Activated CD4-positive, alpha-beta memory T cell treated with anti-CD3 and anti-CD28 coated beads for 36 hours (primary cell): ENCODE measurements around the gene CARHSP1. TPM values are rescaled to one million over a fixed set of nuclear protein-coding genes. Genes with fewer than 3 reads are reported as not detected.
A peak's percentile ranks its signal among the peaks of the same experiment; 100 is the strongest.
"Not testable (repeated sequence)": the region's sequence is repeated elsewhere in the genome, so short reads cannot be mapped to it uniquely, and the experiment has no call there.

ENCODE experiments used
- CTCF ChIA-PET: fragments of 350-600 bp; sonication (Branson Sonifier 250); formaldehyde crosslinking; loops from one replicate; lab custom pipeline; 2021; ENCODE audit warnings: antibody characterized with exemption, inconsistent platforms; lab: Charles Lee
- POLR2A ChIA-PET: fragments of 350-600 bp; sonication (Branson Sonifier 250); formaldehyde crosslinking; loops from one replicate; lab custom pipeline; 2021; ENCODE audit warnings: antibody characterized with exemption; lab: Charles Lee
- DNase-seq: peaks from one replicate; pipeline ENCODE4 v3.0.0-alpha.2; 2020
- H3K27ac Mint-ChIP-seq: one replicate; pipeline ENCODE4 v1.8.0; 2021; ENCODE audit warnings: mixed read lengths
- H3K27me3 Mint-ChIP-seq: one replicate; pipeline ENCODE4 v1.8.0; 2021; ENCODE audit warnings: mixed read lengths
- H3K36me3 Mint-ChIP-seq: one replicate; pipeline ENCODE4 v1.8.0; 2021; ENCODE audit warnings: mixed read lengths
- H3K4me1 Mint-ChIP-seq: one replicate; pipeline ENCODE4 v1.8.0; 2021; ENCODE audit warnings: low read depth, mixed read lengths
- H3K4me3 Mint-ChIP-seq: one replicate; pipeline ENCODE4 v1.8.0; 2021; ENCODE audit warnings: mild to moderate bottlenecking, mixed read lengths
- H3K9me3 Mint-ChIP-seq: one replicate; pipeline ENCODE4 v1.8.0; 2021; ENCODE audit warnings: mixed read lengths
- intact Hi-C: fragments of 100-400 bp; cut with micrococcal nuclease; formaldehyde crosslinking; loops from one replicate; pipeline ENCODE4 v1.15.1; 2023
- total RNA-seq, 2 experiments: library from RNA; stranded (reverse); gene quantifications; one replicate each; pipeline ENCODE4 v1.2.3, GENCODE V29; 2021

Gene CARHSP1
- total RNA-seq, 2 experiments from 2014 or later, result 64.9 to 73.1 TPM

DNA sequence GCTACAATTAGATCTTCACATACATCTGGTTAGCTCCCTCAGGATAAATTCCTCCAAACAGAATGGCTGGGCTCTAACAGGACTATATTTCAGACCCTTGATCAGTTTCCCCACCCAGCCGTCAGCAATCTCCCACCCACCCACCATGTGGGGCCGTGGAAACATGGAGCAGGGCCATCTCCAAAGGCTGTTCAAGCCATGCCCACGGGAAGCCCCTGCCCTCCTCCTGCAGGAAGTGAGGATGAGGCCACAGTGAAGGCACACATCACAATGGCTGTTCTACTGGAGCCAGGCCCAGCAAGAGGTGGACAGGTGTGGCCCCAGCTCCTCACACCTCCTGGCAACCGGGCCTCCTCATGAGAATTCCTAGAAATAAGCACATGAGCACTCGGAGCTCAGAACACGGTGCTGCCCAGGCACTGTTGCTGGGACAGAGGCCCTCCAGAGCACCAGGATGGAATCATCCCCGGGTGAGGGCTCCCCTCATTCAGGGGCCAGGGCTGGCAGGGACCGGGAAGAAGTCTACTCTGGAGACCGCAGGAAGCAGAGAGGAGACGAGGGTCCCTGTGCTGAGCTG, 13.3 kb upstream of the CARHSP1 start, which contains the start of gene LITAFD:
TSS of gene LITAFD (plus strand) at position 311 of the 577 bp plus-strand sequence. CDS start 2,005 bp downstream, outside the sequence.
- intact Hi-C loops, result no loop called here
- Mint-ChIP-seq H3K27ac (no peak within 1 kb of the TSS), H3K4me1 (peaks cover 15% of the 10 kb centered on the region), H3K36me3 (no peaks in the 10 kb centered on the region), H3K9me3 (no peaks in the 10 kb centered on the region), H3K4me3 (no peak within 1 kb of the TSS), H3K27me3 (peaks cover 3% of the 10 kb centered on the region)
- CTCF ChIA-PET, result interaction anchor here (1.0 to 8.6 kb wide), 11 partner anchors 9 to 315 kb away, joined by 3 to 65 read pairs (median 20); partner anchors contain the start of gene CARHSP1
- POLR2A ChIA-PET, result no interaction called here
- no peak for DNase-seq

DNA sequence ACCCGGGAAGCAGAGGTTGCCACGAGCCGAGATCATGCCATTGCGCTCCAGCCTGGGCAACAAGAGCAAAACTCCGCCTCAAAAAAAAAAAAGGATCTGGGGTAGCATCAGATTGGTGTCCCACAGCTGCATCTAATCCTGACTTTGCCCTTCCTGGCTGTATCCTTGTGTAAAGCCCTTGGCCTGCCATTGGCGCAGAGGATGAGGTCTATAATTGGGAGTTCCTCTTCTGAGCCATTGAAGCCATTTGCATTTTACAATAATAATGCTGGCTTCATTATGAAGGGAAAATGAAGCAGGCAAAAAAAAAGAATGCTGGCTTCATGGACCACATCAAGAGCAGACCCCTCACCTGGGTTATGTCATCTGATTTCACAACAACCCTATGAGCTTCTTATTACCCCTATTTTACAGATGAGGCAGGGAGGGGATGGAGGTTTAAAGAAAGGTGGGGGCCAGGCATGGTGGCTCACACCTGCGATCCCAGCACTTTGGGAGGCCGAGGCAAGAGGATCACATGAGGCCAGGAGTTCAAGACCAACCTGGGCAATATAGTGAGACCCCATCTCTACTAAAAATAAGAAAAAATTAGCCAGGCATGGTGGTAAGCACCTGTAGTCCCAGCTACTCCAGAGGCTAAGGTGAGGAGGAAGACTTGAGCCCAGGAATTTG, 12.2 kb upstream of the CARHSP1 start:
- peaks cover 10% of the 10 kb centered on the region for H3K4me1 Mint-ChIP-seq
- peaks cover 3% of the 10 kb centered on the region for H3K27me3 Mint-ChIP-seq
- no peak overlapping the region for H3K4me3 Mint-ChIP-seq
- POLR2A ChIA-PET, result interaction anchor here (1.0 kb wide), 1 partner anchor 9 kb away, joined by 3 read pairs; no protein-coding TSS in a partner anchor
- no peaks in the 10 kb centered on the region for H3K9me3 Mint-ChIP-seq
- DNase-seq, result no peak
- no peak overlapping the region for H3K27ac Mint-ChIP-seq
- CTCF ChIA-PET, result interaction anchor here (0.6 to 8.6 kb wide), 42 partner anchors 10 to 314 kb away, joined by 3 to 65 read pairs (median 4); partner anchors contain the start of genes ABAT, CARHSP1, PMM2 and TMEM186
- no peaks in the 10 kb centered on the region for H3K36me3 Mint-ChIP-seq
- intact Hi-C loops, result loop anchor here (1.0 to 2.0 kb wide), 2 partner anchors 220 to 314 kb away; no protein-coding TSS in a partner anchor

DNA sequence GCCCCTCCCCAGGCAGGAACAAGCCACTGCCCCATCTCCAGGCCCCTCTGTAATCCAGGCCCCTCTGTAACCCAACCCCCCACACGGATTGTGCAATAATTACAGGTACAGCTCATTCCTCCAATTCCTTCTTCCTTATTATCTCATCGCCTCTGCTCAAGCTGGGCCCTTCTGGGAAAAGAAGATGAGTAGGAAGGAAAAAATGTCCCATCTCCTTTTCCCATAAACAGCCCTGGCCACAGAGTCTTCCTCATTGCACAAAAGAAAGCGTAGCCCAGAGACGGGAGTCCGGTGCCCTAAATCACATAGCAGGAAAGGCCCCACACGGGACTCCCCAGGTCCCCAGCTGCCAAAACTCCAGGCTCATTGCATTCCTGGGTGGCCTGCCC, 9.7 kb upstream of the CARHSP1 start:
- Mint-ChIP-seq H3K4me3 (no peak overlapping the region), H3K9me3 (no peaks in the 10 kb centered on the region), H3K36me3 (no peaks in the 10 kb centered on the region), H3K27me3 (no peaks in the 10 kb centered on the region), H3K27ac (no peak overlapping the region), H3K4me1 (peaks cover 2% of the 10 kb centered on the region)
- intact Hi-C loops, result no loop called here
- no peak for DNase-seq
- CTCF ChIA-PET, result interaction anchor here (0.8 to 8.6 kb wide), 6 partner anchors 8 to 262 kb away, joined by 3 to 65 read pairs (median 10); partner anchors contain the start of gene CARHSP1
- POLR2A ChIA-PET, result no interaction called here

DNA sequence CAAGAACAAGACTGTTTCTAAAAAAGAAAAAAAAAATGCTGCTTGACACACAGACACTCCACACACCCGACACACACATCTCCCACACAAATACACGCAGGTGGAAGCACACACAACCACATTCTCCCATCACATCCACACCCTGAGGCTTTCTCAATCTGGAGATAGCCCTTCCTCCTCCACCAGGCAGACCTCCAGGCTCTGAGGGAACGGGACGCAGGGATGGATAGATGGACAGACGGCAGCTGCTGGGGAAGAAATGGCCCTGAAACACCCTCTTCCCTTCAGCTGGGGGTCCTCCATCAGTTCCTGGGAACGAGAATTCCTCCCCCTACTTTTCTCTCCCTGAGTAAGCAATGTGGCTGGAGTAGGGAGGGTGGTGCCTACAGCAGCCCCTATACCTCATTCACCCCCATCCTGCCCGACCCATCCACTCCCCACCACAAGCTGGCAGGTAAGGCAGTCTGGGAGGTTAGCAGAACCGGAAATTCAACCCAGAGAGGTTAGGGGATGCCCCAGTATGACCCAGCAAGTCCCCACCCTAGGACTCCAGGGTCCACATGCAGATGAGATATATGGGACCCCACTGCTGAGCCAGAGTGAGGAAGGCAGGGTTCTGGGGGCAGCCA, 9.2 kb upstream of the CARHSP1 start:
- no peak overlapping the region for H3K4me3 Mint-ChIP-seq
- H3K27me3 Mint-ChIP-seq, result no peaks in the 10 kb centered on the region

DNA sequence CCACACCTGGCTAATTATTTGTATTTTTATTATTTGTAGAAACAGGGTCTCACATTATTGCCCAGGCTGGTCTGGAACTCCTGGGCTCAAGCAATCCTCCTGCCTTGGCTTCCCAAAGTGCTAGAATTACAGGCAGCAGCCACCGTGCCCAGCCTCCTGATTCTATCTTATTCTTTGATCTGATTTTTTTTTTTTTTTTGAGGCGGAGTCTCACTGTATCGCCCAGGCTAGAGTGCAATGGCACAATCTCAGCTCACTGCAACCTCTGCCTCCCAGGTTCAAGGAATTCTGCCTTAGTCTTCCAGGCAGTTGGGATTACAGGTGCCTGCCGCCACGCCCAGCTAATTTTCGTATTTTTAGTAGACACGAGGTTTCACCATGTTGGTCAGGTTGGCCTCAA, 6.5 kb upstream of the CARHSP1 start:
- H3K4me3 Mint-ChIP-seq, H3K36me3 Mint-ChIP-seq, intact Hi-C loops, H3K27ac Mint-ChIP-seq, H3K9me3 Mint-ChIP-seq, DNase-seq, H3K27me3 Mint-ChIP-seq, POLR2A ChIA-PET, CTCF ChIA-PET: not testable (repeated sequence)
- H3K4me1 Mint-ChIP-seq, result peaks cover 11% of the 10 kb centered on the region

More for the DNA sequence above, 9.2 kb upstream of the CARHSP1 start:
- peaks cover 2% of the 10 kb centered on the region for H3K4me1 Mint-ChIP-seq
- H3K36me3 Mint-ChIP-seq, result no peaks in the 10 kb centered on the region
- ChIA-PET POLR2A (no interaction called here), CTCF (interaction anchor here (0.8 to 8.6 kb wide), 5 partner anchors 8 to 262 kb away, joined by 3 to 65 read pairs (median 16); partner anchors contain the start of gene CARHSP1)
- H3K27ac Mint-ChIP-seq, result no peak overlapping the region
- intact Hi-C loops, result no loop called here
- H3K9me3 Mint-ChIP-seq, result no peaks in the 10 kb centered on the region
- DNase-seq, result no peak

DNA sequence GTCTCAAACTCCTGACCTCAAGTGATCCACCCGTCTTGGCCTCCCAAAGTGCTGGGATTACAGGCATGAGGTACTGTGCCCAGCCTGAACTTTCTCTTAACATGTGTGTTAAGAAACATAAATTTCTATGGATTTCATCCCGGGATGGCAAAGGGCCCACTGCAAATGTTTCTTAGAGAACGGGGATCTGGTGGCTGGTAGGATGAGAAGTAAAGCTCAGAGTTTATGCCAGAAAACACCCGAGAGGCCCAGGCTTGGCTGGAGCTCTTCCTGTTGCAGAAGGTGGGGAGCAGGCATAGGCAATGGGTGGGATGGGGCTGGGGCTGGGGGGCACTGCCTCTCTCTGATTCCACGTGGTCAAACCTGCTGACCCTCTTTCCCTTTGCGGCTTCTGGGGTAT, 5.6 kb upstream of the CARHSP1 start:
- ChIA-PET CTCF (interaction anchor here (0.5 to 1.4 kb wide), 4 partner anchors 16 to 260 kb away, joined by 3 to 4 read pairs (median 3); no protein-coding TSS in a partner anchor), POLR2A (no interaction called here)
- no peaks in the 10 kb centered on the region for H3K27me3 Mint-ChIP-seq
- no peaks in the 10 kb centered on the region for H3K36me3 Mint-ChIP-seq
- peaks cover 13% of the 10 kb centered on the region for H3K4me1 Mint-ChIP-seq
- intact Hi-C loops, result no loop called here
- H3K27ac Mint-ChIP-seq, result peak overlapping the region; percentile 6
- H3K9me3 Mint-ChIP-seq, result no peaks in the 10 kb centered on the region
- H3K4me3 Mint-ChIP-seq, result no peak overlapping the region
- no peak for DNase-seq

DNA sequence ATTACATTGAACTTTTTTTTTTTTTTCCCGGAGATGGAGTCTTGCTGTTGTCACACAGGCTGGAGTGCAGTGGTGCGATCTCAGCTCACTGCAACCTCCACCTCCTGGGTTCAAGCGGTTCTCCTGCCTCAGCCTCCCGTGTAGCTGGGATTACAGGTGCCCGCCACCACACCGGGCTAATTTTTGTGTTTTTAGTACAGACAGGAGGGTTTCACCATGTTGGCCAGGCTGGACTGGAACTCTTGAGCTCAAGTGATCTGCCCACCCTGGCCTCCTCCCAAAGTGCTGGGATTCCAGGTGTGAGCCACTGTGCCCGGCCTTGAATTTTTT, 5.0 kb upstream of the CARHSP1 start:
- DNase-seq, H3K36me3 Mint-ChIP-seq, intact Hi-C loops, H3K4me3 Mint-ChIP-seq, H3K27ac Mint-ChIP-seq, H3K9me3 Mint-ChIP-seq, H3K27me3 Mint-ChIP-seq: not testable (repeated sequence)
- ChIA-PET POLR2A (interaction anchor here (0.6 to 0.9 kb wide), 2 partner anchors 17 to 254 kb away, joined by 4 read pairs; no protein-coding TSS in a partner anchor), CTCF (interaction anchor here (0.5 to 1.4 kb wide), 9 partner anchors 11 to 281 kb away, joined by 3 to 6 read pairs (median 3); no protein-coding TSS in a partner anchor)
- H3K4me1 Mint-ChIP-seq, result peaks cover 16% of the 10 kb centered on the region

DNA sequence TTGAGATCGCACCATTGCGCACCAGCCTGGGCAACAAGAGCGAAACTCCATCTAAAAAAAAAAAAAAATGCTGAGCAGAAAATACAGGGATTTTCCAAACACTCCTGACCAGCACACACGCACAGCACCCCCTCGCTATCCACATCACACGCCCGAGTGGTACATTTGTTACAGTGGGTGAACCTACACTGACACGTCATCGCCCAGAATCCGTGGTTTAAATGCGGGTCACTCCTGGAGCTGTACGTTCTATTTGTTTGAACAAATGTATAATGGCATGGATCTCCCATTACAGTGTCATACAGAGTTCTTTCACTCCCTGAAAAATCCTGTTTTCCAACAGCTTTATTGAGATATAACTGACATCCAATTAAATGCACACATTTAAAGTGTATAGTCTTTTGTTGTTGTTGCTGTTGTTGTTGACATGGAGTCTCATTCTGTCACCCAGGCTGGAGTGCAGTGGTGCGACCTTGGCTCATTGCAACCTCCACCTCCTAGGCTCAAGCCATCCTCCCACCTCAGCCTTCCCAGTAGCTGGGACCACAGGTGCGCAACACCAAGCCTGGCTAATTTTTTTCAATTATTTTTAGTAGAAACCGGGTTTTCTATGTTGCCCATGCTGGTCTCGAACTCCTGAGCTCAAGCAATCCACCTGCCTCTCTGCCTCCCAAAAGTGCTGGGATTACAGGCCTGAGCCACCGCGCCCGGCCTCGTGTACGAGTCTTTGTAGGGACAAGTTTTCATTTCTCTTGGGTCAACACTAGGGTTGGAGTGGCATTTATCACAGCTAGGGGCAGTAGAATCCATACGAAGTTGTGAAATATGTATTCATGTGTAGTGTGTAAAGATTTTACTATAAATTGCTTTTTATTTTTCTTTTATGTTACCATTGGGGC, 4.4 kb upstream of the CARHSP1 start:
- Mint-ChIP-seq H3K4me1 (peaks cover 16% of the 10 kb centered on the region), H3K27me3 (no peaks in the 10 kb centered on the region), H3K27ac (no peak overlapping the region), H3K9me3 (no peaks in the 10 kb centered on the region), H3K4me3 (no peak overlapping the region), H3K36me3 (no peaks in the 10 kb centered on the region)
- no peak for DNase-seq
- ChIA-PET CTCF (interaction anchor here (0.7 to 4.7 kb wide), 10 partner anchors 9 to 306 kb away, joined by 3 to 65 read pairs (median 3); partner anchors contain the start of gene LITAFD), POLR2A (interaction anchor here (0.6 to 0.9 kb wide), 2 partner anchors 18 to 254 kb away, joined by 4 read pairs; no protein-coding TSS in a partner anchor)
- intact Hi-C loops, result no loop called here

DNA sequence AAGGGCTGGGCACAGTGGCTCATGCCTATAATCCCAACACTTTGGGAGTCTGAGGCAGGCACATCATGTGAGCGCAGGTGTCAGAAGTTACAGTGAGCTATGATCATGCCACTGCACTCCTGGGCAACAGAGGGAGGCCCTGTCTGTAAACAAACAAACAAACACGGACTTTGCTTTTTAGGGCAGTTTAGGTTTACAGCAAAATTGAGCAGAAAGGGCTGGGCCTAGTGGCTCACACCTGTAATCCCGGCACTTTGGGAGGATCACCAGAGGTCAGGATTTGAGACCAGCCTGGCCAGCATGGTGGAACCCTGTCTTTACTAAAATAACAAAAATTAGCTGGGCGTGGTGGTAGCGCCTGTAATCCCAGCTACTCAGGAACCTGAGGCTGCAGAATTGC, 3.3 kb upstream of the CARHSP1 start:
- no peak overlapping the region for H3K27ac Mint-ChIP-seq
- no peaks in the 10 kb centered on the region for H3K27me3 Mint-ChIP-seq
- H3K4me3 Mint-ChIP-seq, result no peak overlapping the region
- ChIA-PET CTCF (interaction anchor here (4.7 kb wide), 1 partner anchor 11 kb away, joined by 65 read pairs; the partner anchor contains the start of gene LITAFD), POLR2A (interaction anchor here (1.4 kb wide), 1 partner anchor 8 kb away, joined by 3 read pairs; no protein-coding TSS in a partner anchor)
- intact Hi-C loops, result no loop called here
- H3K9me3 Mint-ChIP-seq, result no peaks in the 10 kb centered on the region
- no peak for DNase-seq
- peaks cover 6% of the 10 kb centered on the region for H3K36me3 Mint-ChIP-seq
- peaks cover 20% of the 10 kb centered on the region for H3K4me1 Mint-ChIP-seq

DNA sequence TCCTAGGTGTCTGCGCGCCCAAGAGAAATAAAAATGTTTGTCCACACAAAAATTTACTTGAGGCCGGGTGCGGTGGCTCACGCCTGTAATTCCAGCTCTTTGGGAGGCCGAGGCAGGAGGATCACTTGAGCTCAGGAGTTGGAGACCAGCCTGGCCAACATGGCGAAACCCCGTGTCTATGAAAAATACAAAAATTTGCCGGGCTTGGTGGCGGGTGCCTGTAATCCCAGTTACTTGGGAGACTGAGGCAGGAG, 1.1 kb upstream of the CARHSP1 start:
- POLR2A ChIA-PET, H3K27ac Mint-ChIP-seq, H3K27me3 Mint-ChIP-seq, H3K36me3 Mint-ChIP-seq, H3K4me3 Mint-ChIP-seq, H3K9me3 Mint-ChIP-seq, DNase-seq: not testable (repeated sequence)
- peaks cover 35% of the 10 kb centered on the region for H3K4me1 Mint-ChIP-seq
- CTCF ChIA-PET, result interaction anchor here (4.7 kb wide), 1 partner anchor 13 kb away, joined by 65 read pairs; the partner anchor contains the start of gene LITAFD
- intact Hi-C loops, result loop anchor here (1.0 to 5.0 kb wide), 8 partner anchors 21 to 221 kb away; partner anchors contain the start of genes ABAT, HAPSTR1, PMM2 and TMEM186
